ENCODE data around the gene MGMT.

Gene MGMT

DNA sequence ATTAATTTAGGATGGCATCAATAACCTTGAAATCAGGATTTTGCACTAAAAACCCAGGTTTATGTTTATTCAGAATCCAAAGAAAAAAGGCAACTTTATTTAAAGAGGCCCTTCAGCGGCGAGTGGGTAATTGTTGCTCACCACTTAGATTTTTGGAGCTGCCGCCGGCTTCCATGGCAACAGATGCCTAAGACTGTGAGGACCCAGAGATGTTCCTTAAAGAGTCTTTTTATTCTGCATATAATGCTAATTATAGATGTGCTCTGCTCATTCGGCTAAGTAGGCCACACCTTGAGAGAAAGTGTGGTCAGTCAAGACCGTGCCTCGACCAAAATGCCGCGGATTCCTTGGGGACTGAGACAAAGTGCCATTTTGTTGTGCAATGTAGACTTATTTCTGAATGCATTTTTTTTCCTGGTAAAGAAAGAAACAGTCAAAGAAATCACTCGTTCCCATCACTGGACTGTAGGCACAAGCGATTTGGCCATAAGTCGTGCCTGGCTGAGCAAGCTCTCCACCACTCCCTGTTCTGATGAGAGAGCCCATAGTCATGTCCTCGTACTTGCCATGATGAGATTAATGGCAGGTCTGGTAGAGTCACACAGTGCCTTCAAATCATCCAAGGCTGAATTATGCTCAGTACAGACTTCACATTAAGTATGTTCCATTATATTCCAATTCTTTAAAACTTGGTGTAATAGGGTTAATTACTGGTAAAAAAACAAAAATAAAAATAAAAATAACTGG lies 21.4 kb upstream of the MGMT start:
- Mint-ChIP-seq H3K27ac (no peak overlapping the region), H3K36me3 (no peaks in the 10 kb centered on the region), H3K9me3 (no peaks in the 10 kb centered on the region), H3K4me3 (no peak overlapping the region), H3K4me1 (no peaks in the 10 kb centered on the region)
- ATAC-seq, result no peak
- no peak for DNase-seq (ENCODE audit: low spot score in 2 of 2)

DNA sequence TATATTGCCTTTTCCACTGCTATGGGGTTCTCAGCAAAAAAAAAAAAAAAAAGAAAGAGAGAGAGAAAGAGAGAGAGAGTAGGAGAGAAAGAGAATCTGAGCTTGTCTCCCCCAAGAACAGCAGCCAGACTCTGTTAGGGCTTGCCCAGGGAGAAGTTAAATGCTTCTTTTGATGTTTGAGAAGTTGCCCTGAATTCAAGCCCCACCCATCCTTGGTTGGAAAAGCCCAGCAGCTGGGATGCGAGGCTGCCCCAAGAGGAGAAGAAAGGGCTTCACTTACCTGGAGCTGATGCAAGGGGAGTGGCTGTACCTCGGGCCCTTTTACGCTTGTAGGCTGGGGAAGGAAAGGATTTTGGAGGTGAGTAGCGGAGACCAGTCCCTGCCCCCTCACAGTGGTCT lies 20.9 kb upstream of the MGMT start:
- Mint-ChIP-seq H3K4me3 (no peak overlapping the region), H3K4me1 (no peaks in the 10 kb centered on the region), H3K9me3 (no peaks in the 10 kb centered on the region), H3K36me3 (no peaks in the 10 kb centered on the region), H3K27ac (no peak overlapping the region)
- ATAC-seq, result no peak
- no peak for DNase-seq (ENCODE audit: low spot score in 2 of 2)

DNA sequence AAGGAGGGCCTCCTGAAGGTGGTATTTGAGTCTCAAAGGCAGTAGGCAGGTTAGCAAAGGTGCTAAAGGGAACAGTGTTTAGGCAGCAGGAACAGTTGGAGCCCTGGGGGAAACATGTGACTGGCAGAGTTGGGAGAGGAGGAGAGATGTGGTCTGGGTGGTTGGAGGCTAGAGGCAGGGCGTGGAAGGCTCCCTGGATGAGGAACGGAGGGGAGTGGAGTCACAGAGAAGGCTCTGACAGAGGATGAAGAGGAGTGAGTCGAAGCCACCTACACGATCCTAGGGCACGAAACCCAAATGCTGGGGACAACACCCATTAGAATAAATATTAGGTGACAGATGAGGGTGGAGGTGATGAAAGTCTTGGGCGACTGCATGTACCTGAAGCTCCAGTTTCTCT lies 19.6 kb upstream of the MGMT start:
- Mint-ChIP-seq H3K4me1 (no peaks in the 10 kb centered on the region), H3K36me3 (no peaks in the 10 kb centered on the region), H3K4me3 (no peak overlapping the region), H3K27ac (no peak overlapping the region), H3K9me3 (no peaks in the 10 kb centered on the region)
- no peak for ATAC-seq
- no peak for DNase-seq (ENCODE audit: low spot score in 2 of 2)

DNA sequence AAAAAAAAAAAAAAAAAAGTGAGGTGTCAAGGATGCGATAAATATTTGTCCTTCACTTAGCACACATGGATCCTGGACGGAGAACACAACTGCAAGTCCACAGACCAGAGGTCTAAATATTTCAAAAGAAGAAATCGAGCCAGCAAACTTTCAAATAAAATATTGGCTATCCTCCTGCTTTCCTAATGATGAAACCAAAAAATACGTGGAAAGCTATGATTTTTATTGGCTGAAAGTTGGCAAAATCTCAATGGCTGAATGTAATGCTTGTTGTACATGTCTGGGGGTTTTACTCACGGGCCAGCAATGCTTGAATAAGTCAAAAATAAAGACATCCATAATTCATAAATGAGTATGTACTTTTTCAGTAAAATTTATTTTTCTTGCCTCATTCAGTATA lies 19.0 kb upstream of the MGMT start:
- Mint-ChIP-seq H3K4me1 (no peaks in the 10 kb centered on the region), H3K9me3 (no peaks in the 10 kb centered on the region)

DNA sequence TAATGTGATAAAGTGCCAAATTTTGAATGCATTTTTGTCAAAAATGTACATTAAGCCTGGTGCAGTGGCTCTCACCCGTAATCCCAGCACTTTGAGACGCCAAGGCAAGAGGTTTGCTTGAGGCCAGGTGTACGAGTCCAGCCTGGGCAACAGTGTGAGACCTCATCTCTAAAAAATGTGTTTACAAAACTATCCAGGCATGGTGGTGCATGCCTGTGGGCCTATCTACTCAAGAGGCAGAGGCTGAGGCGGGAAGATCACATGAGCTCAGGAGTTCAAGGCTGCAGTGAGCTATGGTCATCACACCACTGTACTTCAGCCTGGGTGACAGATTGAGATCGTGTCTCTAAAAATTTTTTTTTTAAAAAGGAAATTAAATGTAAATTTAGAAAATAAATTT lies 18.5 kb upstream of the MGMT start:
- DNase-seq (ENCODE audit: low spot score in 2 of 2), result no peak
- no peak for ATAC-seq
- no peaks in the 10 kb centered on the region for H3K9me3 Mint-ChIP-seq
- no peak overlapping the region for H3K27ac Mint-ChIP-seq
- no peaks in the 10 kb centered on the region for H3K36me3 Mint-ChIP-seq
- H3K4me1 Mint-ChIP-seq, result no peaks in the 10 kb centered on the region
- H3K4me3 Mint-ChIP-seq, result no peak overlapping the region

More for the DNA sequence above, 19.0 kb upstream of the MGMT start:
- ATAC-seq (no peak), DNase-seq (ENCODE audit: low spot score in 2 of 2) (no peak)
- H3K4me3 Mint-ChIP-seq, result no peak overlapping the region
- no peaks in the 10 kb centered on the region for H3K36me3 Mint-ChIP-seq
- no peak overlapping the region for H3K27ac Mint-ChIP-seq

DNA sequence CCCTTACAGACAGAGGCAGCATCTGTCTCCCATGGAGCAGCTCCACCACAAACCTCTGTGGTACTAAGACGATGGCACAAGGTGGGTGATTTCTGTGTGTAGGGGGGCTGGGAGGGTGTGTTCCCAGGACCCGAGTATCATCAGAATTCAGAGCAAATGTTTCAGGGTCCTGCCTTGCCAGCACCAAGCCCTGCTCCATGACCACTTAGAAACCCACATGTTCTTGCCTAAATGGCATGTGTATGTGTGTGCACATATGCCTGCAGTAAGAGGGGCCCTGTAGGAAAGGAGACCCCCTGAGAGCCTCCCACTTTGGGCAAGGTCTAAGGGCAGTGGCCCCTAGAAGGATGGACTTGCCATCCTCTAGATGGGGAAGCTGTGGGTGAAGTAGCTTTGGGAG lies 17.1 kb upstream of the MGMT start:
- H3K9me3 Mint-ChIP-seq, result no peaks in the 10 kb centered on the region
- ATAC-seq, result no peak
- no peak for DNase-seq (ENCODE audit: low spot score in 2 of 2)
- H3K4me3 Mint-ChIP-seq, result no peak overlapping the region
- H3K36me3 Mint-ChIP-seq, result no peaks in the 10 kb centered on the region
- H3K4me1 Mint-ChIP-seq, result no peaks in the 10 kb centered on the region
- no peak overlapping the region for H3K27ac Mint-ChIP-seq

DNA sequence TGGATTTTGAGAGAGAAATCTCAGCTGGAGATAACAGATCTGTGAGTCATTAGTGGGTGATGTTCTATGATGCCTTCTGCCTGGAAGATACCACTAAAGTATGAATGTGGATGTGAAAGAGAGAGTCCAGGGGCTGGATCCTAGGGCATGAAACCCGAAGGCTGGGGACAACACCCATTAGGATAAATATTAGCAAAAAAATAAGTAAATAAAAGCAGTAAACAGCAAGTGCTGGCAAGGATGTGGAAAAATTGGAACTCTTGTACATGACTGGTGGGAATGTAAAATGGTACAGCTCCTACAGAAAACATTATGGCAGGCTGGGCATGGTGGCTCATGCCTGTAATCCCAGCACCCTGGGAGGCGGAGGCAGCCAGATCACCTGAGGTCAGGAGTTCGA lies 16.6 kb upstream of the MGMT start:
- H3K9me3 Mint-ChIP-seq, result no peaks in the 10 kb centered on the region
- no peak overlapping the region for H3K4me3 Mint-ChIP-seq
- no peak overlapping the region for H3K27ac Mint-ChIP-seq
- no peaks in the 10 kb centered on the region for H3K36me3 Mint-ChIP-seq
- H3K4me1 Mint-ChIP-seq, result no peaks in the 10 kb centered on the region
- DNase-seq (ENCODE audit: low spot score in 2 of 2) (no peak), ATAC-seq (no peak)

DNA sequence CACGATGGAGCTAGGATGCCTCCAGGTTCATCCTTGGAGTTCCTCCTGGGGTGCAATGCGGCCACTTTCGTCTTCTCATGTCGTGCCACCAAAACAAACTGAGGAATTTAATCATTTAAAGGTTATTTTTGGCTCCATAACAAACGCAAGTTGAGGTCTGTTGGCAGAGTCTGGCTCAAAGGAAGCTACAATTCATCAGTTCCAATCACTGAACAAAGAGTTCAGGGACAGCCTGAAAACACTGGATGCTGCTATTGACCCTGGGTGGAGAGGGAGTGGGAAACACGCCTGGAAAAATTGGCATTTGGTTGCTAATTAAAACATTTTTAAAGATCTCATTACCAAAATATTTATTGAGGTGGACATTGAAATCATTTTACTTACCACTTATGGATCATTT lies 11.4 kb upstream of the MGMT start:
- Mint-ChIP-seq H3K9me3 (no peaks in the 10 kb centered on the region), H3K27ac (no peak overlapping the region), H3K4me3 (no peak overlapping the region), H3K4me1 (no peaks in the 10 kb centered on the region), H3K36me3 (no peaks in the 10 kb centered on the region)
- DNase-seq (ENCODE audit: low spot score in 2 of 2) (no peak), ATAC-seq (no peak)

DNA sequence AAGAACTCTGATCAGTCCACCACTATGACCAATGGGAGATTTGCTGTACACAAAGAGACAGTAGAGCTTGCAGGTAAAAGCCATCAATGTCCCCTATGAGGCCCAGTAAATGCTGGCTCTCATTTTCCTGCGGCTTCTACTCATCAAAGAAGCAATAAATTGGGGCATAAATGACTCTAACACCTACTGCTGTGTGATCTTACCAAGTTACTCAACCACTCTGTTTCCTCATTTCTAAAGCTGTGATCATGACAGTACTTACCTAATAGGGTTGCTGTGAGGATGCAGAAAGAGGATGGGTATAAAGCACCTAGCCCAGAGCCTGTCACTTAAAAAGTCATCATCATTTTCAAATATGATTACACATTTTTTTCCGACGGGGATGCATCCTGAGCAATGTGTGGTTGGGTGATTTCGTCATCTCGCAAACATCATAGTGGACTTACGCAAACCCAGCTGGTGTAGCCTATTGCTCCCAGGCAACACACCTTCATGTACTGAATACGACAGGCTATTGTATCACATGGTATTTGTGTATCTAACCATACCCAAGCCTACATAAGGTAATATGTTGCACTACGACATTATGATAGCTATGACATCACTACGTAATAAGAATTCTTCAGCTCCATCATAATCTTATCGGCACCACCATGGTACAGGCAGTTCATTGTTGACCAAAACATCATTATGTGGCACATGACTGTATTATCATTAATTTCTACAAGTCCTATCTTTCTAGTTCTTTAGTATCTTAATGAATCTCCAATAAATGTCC lies 7.1 kb upstream of the MGMT start:
- DNase-seq (ENCODE audit: low spot score in 2 of 2) (no peak), ATAC-seq (no peak)
- Mint-ChIP-seq H3K4me3 (no peak overlapping the region), H3K4me1 (no peaks in the 10 kb centered on the region), H3K27ac (no peak overlapping the region), H3K9me3 (no peaks in the 10 kb centered on the region), H3K36me3 (no peaks in the 10 kb centered on the region)

DNA sequence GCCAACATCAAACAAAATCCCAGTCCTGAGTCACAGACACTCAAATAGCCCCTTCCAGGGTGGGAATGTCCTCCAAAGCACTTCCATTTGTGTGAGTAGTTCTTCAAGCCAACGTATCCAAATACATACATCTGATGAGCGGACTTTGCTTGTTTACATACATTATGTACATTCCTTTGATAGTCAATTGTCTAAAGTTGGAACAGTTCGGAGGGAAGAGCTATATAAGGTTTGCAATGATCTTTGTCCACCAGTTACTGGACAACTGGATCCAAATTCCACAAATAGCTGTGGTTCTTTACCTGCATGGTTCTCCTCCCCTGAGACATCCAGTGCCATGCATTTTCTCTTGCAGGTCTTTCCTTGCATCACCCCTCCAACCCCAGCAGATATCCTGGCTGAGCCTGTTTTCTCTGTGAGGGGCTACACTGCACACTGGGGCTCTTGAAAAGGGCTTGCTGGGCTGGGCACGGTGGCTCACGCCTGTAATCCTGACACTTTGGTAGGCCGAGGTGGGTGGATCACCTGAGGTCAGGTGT lies 4.7 kb upstream of the MGMT start:
- Mint-ChIP-seq H3K36me3 (no peaks in the 10 kb centered on the region), H3K27ac (no peak overlapping the region), H3K9me3 (no peaks in the 10 kb centered on the region), H3K4me3 (no peak overlapping the region), H3K4me1 (no peaks in the 10 kb centered on the region)
- ATAC-seq (no peak), DNase-seq (ENCODE audit: low spot score in 2 of 2) (no peak)

DNA sequence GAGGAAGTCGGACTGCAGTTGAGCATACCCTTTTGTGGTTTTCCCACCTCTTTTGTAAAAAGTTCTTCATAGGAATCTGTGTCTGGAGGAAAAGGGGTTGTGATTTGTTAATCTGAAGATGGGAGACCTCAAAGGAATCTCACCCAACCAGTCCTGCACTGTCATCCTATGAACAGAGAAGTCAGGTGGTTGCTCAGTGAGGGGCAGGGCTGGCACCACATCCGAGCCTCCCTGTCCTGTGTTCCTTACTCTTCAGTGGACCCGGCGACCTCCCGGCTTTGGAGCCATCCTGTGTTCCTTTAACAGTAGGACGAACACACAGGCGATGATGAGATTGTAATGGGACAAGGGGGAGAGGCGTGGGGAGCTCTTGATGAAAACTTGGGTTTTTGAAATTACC lies 2.8 kb upstream of the MGMT start:
- ATAC-seq (no peak), DNase-seq (ENCODE audit: low spot score in 2 of 2) (no peak)
- no peaks in the 10 kb centered on the region for H3K36me3 Mint-ChIP-seq
- H3K4me3 Mint-ChIP-seq, result no peak overlapping the region
- H3K27ac Mint-ChIP-seq, result no peak overlapping the region
- no peaks in the 10 kb centered on the region for H3K9me3 Mint-ChIP-seq
- peaks cover 8% of the 10 kb centered on the region for H3K4me1 Mint-ChIP-seq

DNA sequence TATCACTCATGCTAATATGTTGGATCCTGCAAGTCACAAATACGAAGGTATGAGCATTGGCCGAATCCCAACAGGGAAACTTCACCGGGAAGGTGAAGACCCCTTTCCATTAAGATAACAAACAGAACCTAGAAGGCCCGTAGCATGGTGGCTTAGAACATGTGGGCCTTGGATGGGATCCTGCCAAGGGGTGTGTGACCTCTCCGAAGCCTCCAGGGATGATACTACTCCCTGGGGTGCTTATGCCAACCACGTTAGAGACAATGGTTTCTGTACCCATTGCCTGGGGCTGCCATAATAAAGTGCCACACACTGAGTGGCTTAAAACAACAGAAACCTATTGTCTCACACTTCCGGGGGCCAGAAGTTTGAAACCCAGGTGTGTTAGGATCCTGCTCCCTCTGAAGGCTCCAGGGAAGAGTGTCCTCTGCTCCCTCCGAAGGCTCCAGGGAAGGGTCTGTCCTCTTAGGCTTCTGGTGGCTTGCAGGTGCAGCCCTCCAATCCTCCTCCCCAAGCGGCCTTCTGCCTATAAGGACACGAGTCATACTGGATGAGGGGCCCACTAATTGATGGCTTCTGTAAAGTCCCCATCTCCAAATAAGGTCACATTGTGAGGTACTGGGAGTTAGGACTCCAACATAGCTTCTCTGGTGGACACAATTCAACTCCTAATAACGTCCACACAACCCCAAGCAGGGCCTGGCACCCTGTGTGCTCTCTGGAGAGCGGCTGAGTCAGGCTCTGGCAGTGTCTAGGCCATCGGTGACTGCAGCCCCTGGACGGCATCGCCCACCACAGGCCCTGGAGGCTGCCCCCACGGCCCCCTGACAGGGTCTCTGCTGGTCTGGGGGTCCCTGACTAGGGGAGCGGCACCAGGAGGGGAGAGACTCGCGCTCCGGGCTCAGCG lies 992 bp upstream of the MGMT start:
- H3K36me3 Mint-ChIP-seq, result no peaks in the 10 kb centered on the region
- peak overlapping the region; percentile 76 for H3K4me3 Mint-ChIP-seq
- H3K9me3 Mint-ChIP-seq, result no peaks in the 10 kb centered on the region
- DNase-seq (ENCODE audit: low spot score in 2 of 2), result no peak
- no peak for ATAC-seq
- H3K4me1 Mint-ChIP-seq, result peaks cover 8% of the 10 kb centered on the region
- H3K27ac Mint-ChIP-seq, result no peak overlapping the region

DNA sequence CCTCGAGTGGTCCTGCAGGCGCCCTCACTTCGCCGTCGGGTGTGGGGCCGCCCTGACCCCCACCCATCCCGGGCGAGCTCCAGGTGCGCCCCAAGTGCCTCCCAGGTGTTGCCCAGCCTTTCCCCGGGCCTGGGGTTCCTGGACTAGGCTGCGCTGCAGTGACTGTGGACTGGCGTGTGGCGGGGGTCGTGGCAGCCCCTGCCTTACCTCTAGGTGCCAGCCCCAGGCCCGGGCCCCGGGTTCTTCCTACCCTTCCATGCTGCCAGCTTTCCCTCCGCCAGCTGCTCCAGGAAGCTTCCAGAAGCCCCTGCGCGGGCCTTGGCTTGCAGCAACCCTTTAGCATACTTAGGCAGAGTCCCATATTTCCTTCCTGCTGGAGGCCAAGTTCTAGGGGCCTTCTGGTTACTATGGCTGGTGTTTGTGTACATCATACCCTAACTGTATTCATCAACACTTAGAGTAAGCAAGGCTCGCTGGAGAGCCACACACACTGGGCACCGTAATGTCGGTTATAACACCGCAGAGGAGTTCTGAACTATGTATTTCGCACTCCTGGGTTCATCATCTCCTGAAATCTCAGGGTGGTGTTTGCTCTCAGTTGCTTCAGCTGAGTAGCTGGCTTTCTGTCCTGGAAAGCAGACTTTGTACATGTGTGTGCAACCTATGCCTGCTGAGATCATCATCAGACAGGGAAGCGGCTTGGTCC lies 471 bp downstream of the MGMT start:
- no peaks in the 10 kb centered on the region for H3K9me3 Mint-ChIP-seq
- peak overlapping the region; percentile 83 for H3K27ac Mint-ChIP-seq
- ATAC-seq (peak; percentile 2), DNase-seq (ENCODE audit: low spot score in 2 of 2) (no peak)
- H3K36me3 Mint-ChIP-seq, result no peaks in the 10 kb centered on the region
- peak overlapping the region; percentile 76 for H3K4me3 Mint-ChIP-seq
- peaks cover 8% of the 10 kb centered on the region for H3K4me1 Mint-ChIP-seq

DNA sequence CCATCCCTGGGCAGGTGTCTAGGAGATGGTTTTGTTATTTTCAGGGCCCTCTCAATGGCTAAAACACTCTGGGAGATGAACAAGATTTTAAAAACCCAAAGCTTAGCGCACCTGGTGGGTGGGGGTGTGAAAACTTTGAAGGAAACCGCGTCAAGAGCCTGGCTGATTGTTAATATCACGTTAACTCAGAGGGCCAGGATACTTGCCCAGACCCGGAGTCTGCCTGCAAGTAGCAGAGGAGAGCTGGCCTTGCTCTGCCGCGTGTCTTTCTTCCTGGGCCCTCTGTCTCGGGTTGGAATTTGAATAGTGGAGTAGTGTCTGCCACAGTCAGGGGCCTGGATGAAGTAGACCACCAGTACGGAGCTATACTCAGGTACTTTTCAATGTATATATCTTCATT lies 1.1 kb downstream of the MGMT start:
- DNase-seq (ENCODE audit: low spot score in 2 of 2) (no peak), ATAC-seq (no peak)
- Mint-ChIP-seq H3K27ac (no peak overlapping the region), H3K36me3 (no peaks in the 10 kb centered on the region), H3K9me3 (no peaks in the 10 kb centered on the region), H3K4me3 (peak overlapping the region; percentile 76), H3K4me1 (peaks cover 9% of the 10 kb centered on the region)

Data from stimulated activated effector memory CD8-positive, alpha-beta T cell treated with anti-CD3 and anti-CD28 coated beads, Interleukin-12 subunit alpha, Interleukin-12 subunit beta, amount 100 ng/mL, for 72 hours (primary cell).